HG03103 (cell line): ENCODE data around the gene FHOD3.

ENCODE experiments used
- ATAC-seq: cut with Tn5 transposase; IDR thresholded peaks from one replicate; pipeline ENCODE4 v1.9.1; 2021; ENCODE audit warnings: low read depth; ENCODE audit not compliant: unreplicated experiment

FHOD3 gene

GRCh38 chr18:36640021-36640952 lies 342.8 kb downstream of the FHOD3 start:
- ATAC-seq: no peak

GRCh38 chr18:36643061-36643460 lies 345.5 kb downstream of the FHOD3 start:
- no peak for ATAC-seq

- no peak for ATAC-seq
Observed at GRCh38 chr18:36648803-36649202, 351.3 kb downstream of the FHOD3 start.

GRCh38 chr18:36649205-36649604 lies 351.7 kb downstream of the FHOD3 start:
- no peak for ATAC-seq

GRCh38 chr18:36650266-36650665 lies 352.8 kb downstream of the FHOD3 start:
- no peak for ATAC-seq

- ATAC-seq: no peak
Observed at GRCh38 chr18:36650906-36651305, 353.4 kb downstream of the FHOD3 start.

- ATAC-seq: no peak
Observed at GRCh38 chr18:36652503-36652902, 355.0 kb downstream of the FHOD3 start.

- no peak for ATAC-seq
Observed at GRCh38 chr18:36653141-36653869, 355.8 kb downstream of the FHOD3 start.

- no peak for ATAC-seq
Observed at GRCh38 chr18:36653870-36654269, 356.4 kb downstream of the FHOD3 start.

- ATAC-seq: no peak
Observed at GRCh38 chr18:36655074-36655473, 357.6 kb downstream of the FHOD3 start.

- no peak for ATAC-seq
Observed at GRCh38 chr18:36655930-36656329, 358.4 kb downstream of the FHOD3 start.

- ATAC-seq: no peak
Observed at GRCh38 chr18:36658611-36659010, 361.1 kb downstream of the FHOD3 start.

- ATAC-seq: no peak
Observed at GRCh38 chr18:36660311-36660710, 362.8 kb downstream of the FHOD3 start.

- no peak for ATAC-seq
Observed at GRCh38 chr18:36661999-36662398, 364.5 kb downstream of the FHOD3 start.

- ATAC-seq: no peak
Observed at GRCh38 chr18:36663312-36663711, 365.8 kb downstream of the FHOD3 start.

- ATAC-seq: no peak
Observed at GRCh38 chr18:36665952-36666351, 368.4 kb downstream of the FHOD3 start.

- ATAC-seq: no peak
Observed at GRCh38 chr18:36667811-36668210, 370.3 kb downstream of the FHOD3 start.

GRCh38 chr18:36668349-36668748 lies 370.8 kb downstream of the FHOD3 start:
- no peak for ATAC-seq

GRCh38 chr18:36672437-36673344 lies 375.2 kb downstream of the FHOD3 start:
- ATAC-seq: peak; percentile 77

GRCh38 chr18:36673452-36673851 lies 375.9 kb downstream of the FHOD3 start:
- ATAC-seq: no peak

- ATAC-seq: no peak
Observed at GRCh38 chr18:36675076-36675475, 377.6 kb downstream of the FHOD3 start.
